ENCODE measurements around the gene DHRS4L2. TPM values are rescaled to one million over a fixed set of nuclear protein-coding genes. Genes with fewer than 3 reads are reported as not detected.
"Not testable (repeated sequence)": the region's sequence is repeated elsewhere in the genome, so short reads cannot be mapped to it uniquely, and the experiment has no call there.

Gene DHRS4L2
- total RNA-seq, 4 donors from 2014 or later: 15.3 to 19.6 (median 17.7) TPM

DNA sequence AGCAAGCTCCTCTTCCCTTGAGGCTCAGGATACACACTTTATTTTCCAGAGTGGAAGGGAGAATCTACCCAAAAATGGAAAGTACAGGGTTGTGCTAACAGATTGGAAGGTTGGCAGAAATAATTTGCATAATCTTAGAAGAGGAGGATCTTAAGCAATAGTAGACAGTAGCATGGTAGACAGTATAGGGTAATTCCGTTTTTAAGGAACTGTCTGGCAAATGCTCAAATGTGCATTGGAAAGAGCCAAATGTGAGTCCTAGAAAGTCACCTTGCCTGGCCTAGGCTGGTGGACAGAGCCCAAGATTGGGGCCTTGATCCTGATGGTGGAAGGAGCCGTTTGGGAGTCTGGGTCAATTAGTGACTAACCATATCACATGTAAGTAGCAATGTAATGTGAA, 50.0 kb downstream of the DHRS4L2 start:
- Histone ChIP-seq H3K4me1 (peaks cover 0 to 28% (median 4%) of the 10 kb centered on the region in 4 donors), H3K9me3 (no peaks in the 10 kb centered on the region), H3K27me3 (no peaks in the 10 kb centered on the region), H3K4me3 (no peak overlapping the region), H3K27ac (no peak overlapping the region), H3K36me3 (no peaks in the 10 kb centered on the region)
- DNase-seq (ENCODE audit: low spot score in 2 of 2): no peak
- 84 to 87% methylated on average over 2 of the region's 2 CpGs for WGBS, 2 donors
- TF ChIP-seq, protein P1, sequence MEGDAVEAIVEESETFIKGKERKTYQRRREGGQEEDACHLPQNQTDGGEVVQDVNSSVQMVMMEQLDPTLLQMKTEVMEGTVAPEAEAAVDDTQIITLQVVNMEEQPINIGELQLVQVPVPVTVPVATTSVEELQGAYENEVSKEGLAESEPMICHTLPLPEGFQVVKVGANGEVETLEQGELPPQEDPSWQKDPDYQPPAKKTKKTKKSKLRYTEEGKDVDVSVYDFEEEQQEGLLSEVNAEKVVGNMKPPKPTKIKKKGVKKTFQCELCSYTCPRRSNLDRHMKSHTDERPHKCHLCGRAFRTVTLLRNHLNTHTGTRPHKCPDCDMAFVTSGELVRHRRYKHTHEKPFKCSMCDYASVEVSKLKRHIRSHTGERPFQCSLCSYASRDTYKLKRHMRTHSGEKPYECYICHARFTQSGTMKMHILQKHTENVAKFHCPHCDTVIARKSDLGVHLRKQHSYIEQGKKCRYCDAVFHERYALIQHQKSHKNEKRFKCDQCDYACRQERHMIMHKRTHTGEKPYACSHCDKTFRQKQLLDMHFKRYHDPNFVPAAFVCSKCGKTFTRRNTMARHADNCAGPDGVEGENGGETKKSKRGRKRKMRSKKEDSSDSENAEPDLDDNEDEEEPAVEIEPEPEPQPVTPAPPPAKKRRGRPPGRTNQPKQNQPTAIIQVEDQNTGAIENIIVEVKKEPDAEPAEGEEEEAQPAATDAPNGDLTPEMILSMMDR (IDR thresholded peaks at IDR 0.05): no peak
- TF ChIP-seq POLR2A (IDR thresholded peaks at IDR 0.05) (no peak), EP300 (IDR thresholded peaks at IDR 0.05) (no peak)

DNA sequence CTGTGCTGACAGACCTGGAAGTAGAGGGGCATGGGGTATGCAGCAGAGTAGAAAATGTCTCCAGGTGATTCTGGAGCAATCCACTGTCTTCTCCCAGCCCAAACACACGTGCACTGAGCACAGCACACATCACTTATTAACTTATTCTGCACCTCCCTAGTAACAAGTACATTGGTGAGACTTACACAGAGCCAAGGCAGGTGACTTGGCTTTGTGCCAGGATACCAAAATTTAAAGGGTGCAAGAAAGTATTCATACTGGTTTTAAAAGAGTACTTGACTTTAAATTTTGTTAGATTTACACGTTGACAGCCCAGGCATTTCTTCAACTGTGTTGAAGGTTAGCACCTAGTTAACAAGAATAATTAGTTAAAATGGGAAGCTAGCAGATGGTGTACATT, 52.0 kb downstream of the DHRS4L2 start:
- no peak for DNase-seq (ENCODE audit: low spot score in 2 of 2)
- H3K27me3 ChIP-seq: no peaks in the 10 kb centered on the region
- H3K27ac ChIP-seq: no peak overlapping the region
- WGBS, 2 donors: 51 to 57% methylated on average over 2 of the region's 2 CpGs
- H3K9me3 ChIP-seq: no peaks in the 10 kb centered on the region
- H3K4me1 ChIP-seq: peaks cover 0 to 12% (median 4%) of the 10 kb centered on the region in 4 donors
- H3K36me3 ChIP-seq: no peaks in the 10 kb centered on the region
- TF ChIP-seq POLR2A (IDR thresholded peaks at IDR 0.05): no peak
- TF ChIP-seq, protein P1 (IDR thresholded peaks at IDR 0.05): no peak
- no peak for TF ChIP-seq EP300 (IDR thresholded peaks at IDR 0.05)
- H3K4me3 ChIP-seq: no peak overlapping the region

DNA sequence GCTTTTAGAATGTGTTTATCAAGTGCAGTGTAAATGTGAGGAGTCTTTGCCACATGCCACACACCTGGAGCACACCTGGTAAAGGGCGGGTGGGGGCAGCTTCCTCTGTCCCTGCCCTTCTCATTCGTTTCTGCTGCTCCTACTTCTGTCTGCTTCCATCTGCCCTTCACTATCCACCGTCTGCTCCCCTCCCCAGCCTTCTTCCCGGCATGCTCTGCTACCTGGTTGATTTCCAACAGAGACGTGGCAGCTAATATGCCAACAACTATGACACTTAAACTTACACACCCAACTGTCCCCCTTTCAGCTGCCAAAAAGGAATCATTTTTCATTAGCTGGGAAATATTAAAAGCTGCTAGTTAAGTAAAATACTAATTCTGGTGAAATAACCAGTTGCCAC, 54.0 kb downstream of the DHRS4L2 start:
- DNase-seq (ENCODE audit: low spot score in 2 of 2): no peak
- H3K4me1 ChIP-seq: no peaks in the 10 kb centered on the region
- WGBS, 2 donors: 45 to 62% methylated on average over 5 of the region's 5 CpGs
- no peak overlapping the region for H3K4me3 ChIP-seq
- no peaks in the 10 kb centered on the region for H3K9me3 ChIP-seq
- TF ChIP-seq, protein P1 (IDR thresholded peaks at IDR 0.05): no peak
- TF ChIP-seq POLR2A (IDR thresholded peaks at IDR 0.05): no peak
- no peaks in the 10 kb centered on the region for H3K27me3 ChIP-seq
- no peaks in the 10 kb centered on the region for H3K36me3 ChIP-seq
- H3K27ac ChIP-seq: no peak overlapping the region

DNA sequence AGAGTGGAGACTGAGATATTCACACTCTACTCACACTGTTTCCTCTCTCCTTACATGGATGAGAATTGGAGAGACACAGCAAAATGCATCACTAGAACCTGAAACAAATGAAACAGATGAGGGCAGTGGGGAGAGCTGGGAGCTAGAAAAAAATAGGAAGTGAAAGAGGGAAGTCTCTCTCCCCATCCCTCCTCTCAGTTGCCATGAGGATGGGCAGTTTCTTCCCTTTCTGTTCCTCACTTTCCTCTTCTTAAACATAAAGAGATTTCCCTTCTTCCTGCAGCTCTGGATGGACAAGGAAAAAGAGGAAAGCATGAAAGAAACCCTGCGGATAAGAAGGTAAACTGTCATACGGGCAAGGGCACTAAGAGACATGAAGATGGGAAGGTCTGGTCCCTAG, 60.3 kb downstream of the DHRS4L2 start:
- DNase-seq (ENCODE audit: low spot score in 2 of 2); H3K27me3 ChIP-seq; H3K4me3 ChIP-seq; H3K9me3 ChIP-seq; H3K27ac ChIP-seq; H3K36me3 ChIP-seq: not testable (repeated sequence)
- 69 to 87% methylated on average over 2 of the region's 2 CpGs for WGBS, 2 donors
- H3K4me1 ChIP-seq: peaks cover 0 to 15% (median 12%) of the 10 kb centered on the region in 4 donors

- H3K36me3 ChIP-seq; H3K9me3 ChIP-seq; H3K27ac ChIP-seq; H3K4me3 ChIP-seq; H3K27me3 ChIP-seq; DNase-seq (ENCODE audit: low spot score in 2 of 2): not testable (repeated sequence)
- 66 to 75% methylated on average over 8 of the region's 8 CpGs for WGBS, 2 donors
- peaks cover 0 to 15% (median 12%) of the 10 kb centered on the region in 4 donors for H3K4me1 ChIP-seq
These were observed 62.0 kb downstream of the DHRS4L2 start for GRCh38 chr14:24050753-24051152.

GRCh38 chr14:24051176-24051788, 62.6 kb downstream of the DHRS4L2 start:
- H3K9me3 ChIP-seq: no peaks in the 10 kb centered on the region
- no peak for DNase-seq (ENCODE audit: low spot score in 2 of 2)

More at GRCh38 chr14:24051176-24051788, 62.6 kb downstream of the DHRS4L2 start:
- H3K4me3 ChIP-seq: peak overlapping the region; percentile 43 to 75 (median 67)
- H3K27me3 ChIP-seq: no peaks in the 10 kb centered on the region
- 24 to 29% methylated on average over 9 to 20 of the region's 20 CpGs for WGBS, 2 donors
- H3K27ac ChIP-seq: peak overlapping the region in 3 of 4 donors; percentile 51 to 71 (median 63)
- peaks cover 0 to 15% (median 12%) of the 10 kb centered on the region in 4 donors for H3K4me1 ChIP-seq
- no peaks in the 10 kb centered on the region for H3K36me3 ChIP-seq
- TF ChIP-seq, protein P1 (IDR thresholded peaks at IDR 0.05): no peak
- TF ChIP-seq POLR2A (IDR thresholded peaks at IDR 0.05): no peak
- TF ChIP-seq EP300 (IDR thresholded peaks at IDR 0.05): no peak

Measured in tibial nerve (tissue), 4 donors.